Peyer's patch (tissue), 4 donors: ENCODE results near the gene ARMC12.

Experiments used
- POLR2A ChIP-seq, 2 donors: fragments of 450-650 bp; IDR thresholded peaks; one replicate each; pipeline ENCODE4 v1.5.1; 2017; ENCODE audit warnings: antibody characterized with exemption in 2 of 2, mild to moderate bottlenecking in 2 of 2, moderate library complexity in 2 of 2
- TF ChIP-seq, protein P1 (sequence below), 6 experiments: fragments of 450-650 bp in 4 of 6; fragments of 200-600 bp in 2 of 6; sonication (generic) in 1 of 6; IDR thresholded peaks; one replicate each; pipeline ENCODE4 v1.5.1; 2017 to 2019; ENCODE audit warnings: antibody characterized with exemption in 6 of 6, mild to moderate bottlenecking in 3 of 6, moderate library complexity in 1 of 6

DNA sequence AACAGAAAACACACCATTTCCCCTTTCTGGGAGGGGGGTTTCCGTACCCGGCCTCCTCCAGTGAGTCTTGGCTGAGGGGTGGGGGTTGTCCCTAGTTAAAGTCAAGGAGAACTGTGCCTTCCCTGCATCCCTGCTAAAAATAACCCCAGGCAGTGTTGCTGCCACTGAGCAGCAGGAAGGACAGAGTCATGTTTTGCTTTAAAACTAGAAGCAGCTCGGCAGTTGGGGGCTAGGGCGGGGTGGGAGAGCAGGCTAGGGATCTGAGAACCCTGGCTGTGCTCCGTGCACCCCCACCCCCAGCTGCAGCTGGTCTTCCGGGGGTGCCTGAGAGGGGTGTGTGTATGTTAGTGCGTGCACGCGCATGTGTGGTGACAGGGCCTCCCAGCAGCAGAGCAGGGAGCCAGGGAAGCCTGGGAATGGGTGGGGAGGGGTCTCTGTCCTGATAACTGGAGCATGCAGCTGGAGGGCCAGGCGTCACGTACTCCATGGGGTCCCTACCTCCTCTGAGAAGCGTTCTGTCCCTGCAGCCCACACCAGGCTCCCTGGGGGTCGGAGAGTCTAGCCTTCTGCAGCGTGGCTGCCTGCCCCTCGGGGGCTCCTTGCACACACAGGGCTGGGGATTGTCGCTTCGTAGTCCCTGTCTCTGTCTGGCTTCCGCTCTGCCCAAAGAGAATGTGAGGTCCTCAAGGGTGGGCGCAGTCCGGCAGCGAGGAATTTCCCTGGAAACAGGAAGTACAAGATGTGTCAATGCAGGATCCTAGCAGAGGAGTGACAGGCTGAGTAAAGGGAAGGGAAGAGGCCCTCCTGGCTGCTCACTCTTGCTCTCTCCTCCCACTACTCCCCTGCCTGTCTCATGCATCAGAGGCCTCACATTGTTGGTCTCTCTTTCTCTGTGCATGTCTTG, 16.8 kb upstream of the ARMC12 start:
- TF ChIP-seq, protein P1, sequence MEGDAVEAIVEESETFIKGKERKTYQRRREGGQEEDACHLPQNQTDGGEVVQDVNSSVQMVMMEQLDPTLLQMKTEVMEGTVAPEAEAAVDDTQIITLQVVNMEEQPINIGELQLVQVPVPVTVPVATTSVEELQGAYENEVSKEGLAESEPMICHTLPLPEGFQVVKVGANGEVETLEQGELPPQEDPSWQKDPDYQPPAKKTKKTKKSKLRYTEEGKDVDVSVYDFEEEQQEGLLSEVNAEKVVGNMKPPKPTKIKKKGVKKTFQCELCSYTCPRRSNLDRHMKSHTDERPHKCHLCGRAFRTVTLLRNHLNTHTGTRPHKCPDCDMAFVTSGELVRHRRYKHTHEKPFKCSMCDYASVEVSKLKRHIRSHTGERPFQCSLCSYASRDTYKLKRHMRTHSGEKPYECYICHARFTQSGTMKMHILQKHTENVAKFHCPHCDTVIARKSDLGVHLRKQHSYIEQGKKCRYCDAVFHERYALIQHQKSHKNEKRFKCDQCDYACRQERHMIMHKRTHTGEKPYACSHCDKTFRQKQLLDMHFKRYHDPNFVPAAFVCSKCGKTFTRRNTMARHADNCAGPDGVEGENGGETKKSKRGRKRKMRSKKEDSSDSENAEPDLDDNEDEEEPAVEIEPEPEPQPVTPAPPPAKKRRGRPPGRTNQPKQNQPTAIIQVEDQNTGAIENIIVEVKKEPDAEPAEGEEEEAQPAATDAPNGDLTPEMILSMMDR (IDR thresholded peaks at IDR 0.05), result no peak
- TF ChIP-seq POLR2A (IDR thresholded peaks at IDR 0.05), result no peak
